GM12801 (cell line): ENCODE results near the gene KRTAP3-1.

Source experiments
- TF ChIP-seq, protein P1 (sequence below): IDR thresholded peaks from one replicate; pipeline ENCODE4 v1.5.1; 2011; ENCODE audit warnings: control low read depth; ENCODE audit not compliant: insufficient read length; ENCODE audit errors: extremely low read depth

Gene KRTAP3-1

GRCh38 chr17:41013606-41014005 lies 4.7 kb upstream of the KRTAP3-1 start:
- TF ChIP-seq, protein P1, sequence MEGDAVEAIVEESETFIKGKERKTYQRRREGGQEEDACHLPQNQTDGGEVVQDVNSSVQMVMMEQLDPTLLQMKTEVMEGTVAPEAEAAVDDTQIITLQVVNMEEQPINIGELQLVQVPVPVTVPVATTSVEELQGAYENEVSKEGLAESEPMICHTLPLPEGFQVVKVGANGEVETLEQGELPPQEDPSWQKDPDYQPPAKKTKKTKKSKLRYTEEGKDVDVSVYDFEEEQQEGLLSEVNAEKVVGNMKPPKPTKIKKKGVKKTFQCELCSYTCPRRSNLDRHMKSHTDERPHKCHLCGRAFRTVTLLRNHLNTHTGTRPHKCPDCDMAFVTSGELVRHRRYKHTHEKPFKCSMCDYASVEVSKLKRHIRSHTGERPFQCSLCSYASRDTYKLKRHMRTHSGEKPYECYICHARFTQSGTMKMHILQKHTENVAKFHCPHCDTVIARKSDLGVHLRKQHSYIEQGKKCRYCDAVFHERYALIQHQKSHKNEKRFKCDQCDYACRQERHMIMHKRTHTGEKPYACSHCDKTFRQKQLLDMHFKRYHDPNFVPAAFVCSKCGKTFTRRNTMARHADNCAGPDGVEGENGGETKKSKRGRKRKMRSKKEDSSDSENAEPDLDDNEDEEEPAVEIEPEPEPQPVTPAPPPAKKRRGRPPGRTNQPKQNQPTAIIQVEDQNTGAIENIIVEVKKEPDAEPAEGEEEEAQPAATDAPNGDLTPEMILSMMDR: no peak

DNA sequence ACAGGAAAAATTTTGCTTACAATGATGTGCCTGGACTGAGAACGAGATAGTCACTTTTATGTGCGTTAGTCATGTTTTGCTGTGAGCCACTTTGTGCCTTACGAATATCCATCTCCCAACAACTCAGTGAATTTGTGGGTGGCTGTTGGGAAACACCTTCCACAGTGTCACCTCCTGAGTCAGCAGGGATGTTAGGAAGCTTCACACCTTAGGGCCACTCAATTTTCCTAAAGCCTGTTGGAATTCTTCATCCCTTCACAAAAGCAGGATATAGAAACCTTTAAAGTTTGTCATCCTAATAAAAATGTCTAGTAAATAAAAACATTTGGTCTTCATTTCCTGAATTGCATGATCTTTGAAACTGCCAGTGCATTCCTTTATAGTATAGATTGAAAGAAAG lies 4.3 kb upstream of the KRTAP3-1 start:
- TF ChIP-seq, protein P1: no peak

- TF ChIP-seq, protein P1: no peak
These were observed 3.6 kb upstream of the KRTAP3-1 start for GRCh38 chr17:41012326-41013120.

GRCh38 chr17:41010441-41010840 lies 1.5 kb upstream of the KRTAP3-1 start:
- TF ChIP-seq, protein P1: no peak

DNA sequence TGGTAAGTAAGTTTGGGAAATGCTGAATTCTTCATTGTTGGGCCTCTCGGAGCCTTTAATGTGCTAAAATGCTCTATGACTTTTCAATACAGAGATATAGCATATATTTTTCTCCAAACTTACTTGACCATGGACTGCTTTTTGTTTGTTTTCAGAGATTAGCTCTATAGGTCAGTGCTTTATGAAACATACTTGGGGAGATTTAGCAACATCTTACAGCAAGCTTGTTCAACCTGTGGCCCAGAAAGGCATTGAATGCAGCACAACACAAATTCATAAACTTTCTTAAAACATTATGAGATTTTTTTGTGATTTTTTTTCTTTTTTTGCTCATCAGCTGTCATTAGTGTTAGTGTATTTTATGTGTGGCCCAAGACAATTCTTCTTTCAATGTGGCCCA lies 1.0 kb upstream of the KRTAP3-1 start:
- TF ChIP-seq, protein P1: no peak

- TF ChIP-seq, protein P1: no peak
These were observed 403 bp upstream of the KRTAP3-1 start for GRCh38 chr17:41009301-41009760.

- TF ChIP-seq, protein P1: no peak
These were observed 4.5 kb downstream of the KRTAP3-1 start for GRCh38 chr17:41004397-41004796.
